NCI-H2107 treated with DMSO at 0.1 percent for 48 hours (cell line): ENCODE results near the gene ADAMTS12.

Source experiments
- DNase-seq: peaks from one replicate; lab custom pipeline; 2025; ENCODE audit not compliant: unreplicated experiment; lab: John Stamatoyannopoulos, UW

The ADAMTS12 gene

GRCh38 chr5:33491941-33492340, 399.8 kb downstream of the ADAMTS12 start:
- DNase-seq: no peak

- no peak for DNase-seq
Observed at GRCh38 chr5:33490071-33490665, 401.6 kb downstream of the ADAMTS12 start.

- no peak for DNase-seq
Observed at GRCh38 chr5:33489481-33490067, 402.2 kb downstream of the ADAMTS12 start.

DNA sequence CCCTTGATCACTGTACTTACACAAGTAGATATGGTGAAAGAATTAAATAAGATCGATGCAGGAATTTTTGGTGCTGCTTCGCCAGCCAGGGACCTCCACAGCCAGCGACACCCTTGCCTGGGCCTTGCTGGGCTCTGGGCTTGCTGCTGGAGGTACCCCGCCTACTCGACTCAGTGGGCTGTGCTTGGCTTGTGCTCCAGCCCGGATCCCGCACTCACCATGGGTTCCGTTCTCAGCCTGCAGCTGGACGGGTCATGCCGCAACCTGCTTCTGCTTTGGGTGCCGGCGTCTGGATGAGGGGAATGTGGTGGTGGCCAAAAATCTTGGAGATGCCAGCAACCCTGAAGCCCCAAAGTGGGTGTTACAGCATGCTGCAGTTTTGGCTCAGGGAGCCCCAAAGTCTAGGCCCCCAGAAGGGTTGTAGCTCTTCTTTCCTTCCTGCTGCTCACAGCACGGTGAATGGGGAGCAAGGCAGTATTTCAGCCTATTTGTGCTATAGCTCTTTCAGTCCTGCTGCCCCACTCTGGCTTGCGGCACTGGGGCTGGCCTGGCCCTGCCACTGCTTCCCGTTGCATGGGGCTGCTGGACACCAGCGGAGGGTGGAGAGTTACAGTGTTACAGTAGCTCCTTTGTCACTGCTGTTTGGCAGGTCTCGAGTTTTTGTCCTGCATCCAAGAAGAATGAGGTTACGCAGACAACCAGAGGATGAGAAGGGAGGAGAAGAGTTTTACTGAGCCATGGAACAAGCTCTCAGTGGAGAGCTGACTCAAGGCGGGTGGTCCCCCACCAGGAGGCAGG, 403.0 kb downstream of the ADAMTS12 start:
- DNase-seq: no peak

DNA sequence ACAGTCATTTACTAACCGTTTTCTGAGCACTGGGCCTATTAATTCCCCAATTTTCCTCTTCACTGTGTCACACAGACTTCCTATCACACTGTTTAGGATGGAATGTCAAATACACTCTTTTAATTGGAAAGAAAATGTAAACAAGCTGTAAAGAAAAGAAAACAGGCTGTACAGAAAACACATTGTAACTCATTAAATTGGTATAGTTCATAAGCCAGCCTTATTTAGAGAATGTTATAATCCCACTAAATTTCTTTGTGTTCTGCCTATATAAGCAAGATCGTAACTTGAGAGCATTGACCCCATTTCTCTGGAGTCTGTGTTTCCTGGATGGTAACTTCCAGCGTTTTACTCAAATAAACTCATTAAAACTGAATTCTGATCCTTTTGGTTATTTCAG, 404.6 kb downstream of the ADAMTS12 start:
- no peak for DNase-seq

DNA sequence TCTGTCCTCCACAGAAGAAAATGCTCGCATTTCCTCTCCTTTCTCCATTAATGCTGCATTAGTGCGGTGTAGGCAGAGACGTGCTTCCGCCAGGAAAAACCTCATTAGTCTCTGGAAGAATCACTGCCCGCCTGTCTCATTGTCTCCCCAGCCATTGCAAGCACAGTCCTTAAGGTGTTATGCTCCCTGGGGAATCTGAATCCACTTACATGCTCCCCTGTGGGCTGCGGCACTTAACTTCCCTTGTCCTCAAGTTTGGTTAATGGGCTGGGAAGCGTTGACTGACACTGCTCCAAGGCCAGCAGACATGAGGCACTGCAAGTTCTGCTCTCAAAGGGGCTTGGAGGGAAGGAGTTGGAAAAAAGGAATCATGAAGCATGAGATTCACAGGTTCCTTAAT, 409.5 kb downstream of the ADAMTS12 start:
- DNase-seq: peak; percentile 28

- DNase-seq: no peak
Observed at GRCh38 chr5:33480876-33481275, 410.9 kb downstream of the ADAMTS12 start.

- no peak for DNase-seq
Observed at GRCh38 chr5:33479311-33479710, 412.5 kb downstream of the ADAMTS12 start.

GRCh38 chr5:33477816-33478215, 414.0 kb downstream of the ADAMTS12 start:
- no peak for DNase-seq

- no peak for DNase-seq
Observed at GRCh38 chr5:33476992-33477391, 414.8 kb downstream of the ADAMTS12 start.

GRCh38 chr5:33475706-33476105, 416.1 kb downstream of the ADAMTS12 start:
- no peak for DNase-seq

- DNase-seq: no peak
Observed at GRCh38 chr5:33474931-33475499, 416.8 kb downstream of the ADAMTS12 start.

- no peak for DNase-seq
Observed at GRCh38 chr5:33474004-33474403, 417.8 kb downstream of the ADAMTS12 start.
